SHP77 treated with DMSO at 0.1 percent for 48 hours (cell line): Measurements from ENCODE around the gene LAMA2.

ENCODE experiments used
- DNase-seq: peaks from one replicate; lab custom pipeline; 2025; lab: John Stamatoyannopoulos, UW

The LAMA2 gene

DNA sequence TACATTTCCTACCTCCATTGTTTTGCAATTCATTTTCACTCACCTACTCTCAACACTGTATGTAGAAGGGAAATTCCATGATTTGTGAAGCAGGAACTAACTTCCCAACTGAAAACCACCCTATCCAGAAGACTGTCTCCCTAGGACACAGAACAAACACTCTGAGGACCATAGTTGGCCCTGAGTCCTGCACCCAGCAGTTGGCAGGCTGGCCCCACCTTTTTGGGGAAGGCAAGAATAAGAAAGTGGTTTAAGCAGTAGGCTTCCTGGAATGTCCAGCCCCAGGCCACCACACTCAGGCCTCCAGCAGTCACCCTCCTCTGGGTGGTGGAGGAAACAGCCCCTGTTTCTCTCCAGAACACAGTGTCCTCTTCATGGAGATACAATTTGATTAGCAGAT, 568.2 kb downstream of the LAMA2 start:
- no peak for DNase-seq

GRCh38 chr6:129453073-129453472, 570.1 kb downstream of the LAMA2 start:
- no peak for DNase-seq

- DNase-seq: no peak
Measured at GRCh38 chr6:129454488-129454887, 571.5 kb downstream of the LAMA2 start.

- no peak for DNase-seq
Measured at GRCh38 chr6:129455126-129455769, 572.3 kb downstream of the LAMA2 start.

- no peak for DNase-seq
Measured at GRCh38 chr6:129460221-129460620, 577.3 kb downstream of the LAMA2 start.

DNA sequence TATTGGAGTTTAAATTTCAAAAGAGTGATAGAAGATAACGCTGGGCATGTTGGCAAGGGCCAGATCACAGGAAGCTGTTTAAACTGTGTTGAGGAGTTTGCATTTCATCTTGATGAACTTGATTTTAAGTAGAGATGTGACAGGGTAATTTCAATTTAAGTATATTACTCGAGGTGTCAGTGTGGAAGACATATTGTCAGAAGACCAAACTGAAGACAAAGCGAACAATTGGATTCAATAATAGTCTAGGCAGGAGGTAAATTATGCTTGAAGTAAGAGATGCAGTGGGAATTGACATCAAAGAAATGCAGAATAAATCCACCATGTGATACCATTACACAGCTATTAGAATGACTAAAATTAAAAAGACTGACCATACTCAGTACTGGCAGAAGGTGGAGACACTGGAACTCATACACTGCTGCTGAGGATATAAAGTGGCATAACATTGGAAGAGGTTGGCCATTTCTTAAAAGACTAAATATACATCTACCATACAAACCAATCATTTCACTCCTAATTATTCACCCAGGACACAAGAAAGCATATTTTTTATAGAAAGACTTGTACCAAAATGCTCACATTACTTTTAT, 586.2 kb downstream of the LAMA2 start:
- DNase-seq: no peak

DNA sequence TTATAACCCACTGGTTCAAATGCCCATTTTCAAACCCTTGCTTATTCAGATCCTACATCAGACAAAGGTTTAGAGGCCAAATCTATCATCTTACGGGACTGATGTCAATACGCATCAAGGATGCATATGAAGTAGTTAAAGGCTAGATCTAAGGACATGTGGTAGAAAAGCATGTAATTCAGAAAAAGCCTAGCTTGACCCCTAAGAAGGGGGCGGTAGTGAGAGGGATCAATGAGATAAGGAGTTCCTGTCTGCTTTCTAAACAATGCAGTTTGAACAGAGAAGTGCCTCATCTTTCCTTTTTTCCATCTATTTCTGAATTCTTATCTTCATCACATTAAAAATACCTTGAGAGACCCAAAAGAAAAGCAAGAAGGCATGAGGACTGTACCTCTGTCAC, 589.3 kb downstream of the LAMA2 start:
- no peak for DNase-seq

- no peak for DNase-seq
Measured at GRCh38 chr6:129473546-129473945, 590.6 kb downstream of the LAMA2 start.

DNA sequence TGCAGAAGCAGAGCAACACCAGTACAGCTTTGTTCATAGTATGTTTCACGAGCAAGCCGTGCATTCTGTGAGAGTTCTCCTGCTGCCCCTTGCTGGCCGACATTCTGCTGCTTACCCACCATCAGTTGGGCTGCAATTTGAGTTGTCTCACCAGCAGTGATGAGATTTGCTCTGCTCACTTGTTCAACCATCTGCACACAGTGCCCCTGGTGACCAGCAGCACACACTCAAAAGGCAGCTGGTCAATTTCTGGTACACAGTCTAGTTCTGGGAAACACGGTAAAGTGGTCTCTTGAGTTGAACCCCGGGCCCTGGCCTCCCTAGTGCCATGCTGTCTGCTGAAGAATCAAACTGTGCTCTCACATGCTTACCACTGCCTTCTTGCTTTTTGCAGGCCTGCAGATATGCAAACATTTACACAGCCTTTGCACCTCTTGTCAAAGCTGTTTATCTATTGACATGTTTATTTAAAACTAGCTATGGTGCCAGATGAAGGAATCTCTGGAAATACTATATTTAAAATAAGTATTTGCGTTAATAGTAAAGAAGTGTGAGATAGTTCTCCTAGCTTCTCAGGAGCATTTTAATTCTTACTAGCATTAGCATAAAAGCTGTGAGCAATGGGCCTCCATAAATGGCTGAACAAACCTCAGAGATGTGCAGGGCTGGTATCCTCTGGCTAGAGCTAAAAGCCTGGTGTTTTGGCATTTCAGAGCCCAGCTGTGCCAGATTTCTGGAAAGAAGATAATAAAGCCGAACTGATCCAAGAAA, 592.7 kb downstream of the LAMA2 start:
- DNase-seq: peak; percentile 61

DNA sequence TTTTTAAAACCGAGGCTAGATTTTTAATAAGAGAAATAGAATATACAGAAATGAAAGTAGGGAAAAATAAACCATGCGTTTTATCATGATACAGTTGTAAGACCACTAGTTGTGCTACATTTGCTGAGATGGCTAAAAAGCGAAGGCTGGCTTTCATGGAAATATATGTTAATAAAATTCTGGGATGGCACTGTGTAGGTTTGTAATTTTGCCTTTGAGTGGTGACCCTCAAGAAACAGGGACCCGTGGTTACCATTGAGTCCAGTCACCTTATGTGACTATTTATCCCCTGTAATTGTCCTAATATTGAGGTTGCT, 593.3 kb downstream of the LAMA2 start:
- no peak for DNase-seq

- no peak for DNase-seq
Measured at GRCh38 chr6:129476810-129477209, 593.9 kb downstream of the LAMA2 start.

- DNase-seq: no peak
Measured at GRCh38 chr6:129478379-129478778, 595.4 kb downstream of the LAMA2 start.

GRCh38 chr6:129481706-129482105, 598.8 kb downstream of the LAMA2 start:
- no peak for DNase-seq

DNA sequence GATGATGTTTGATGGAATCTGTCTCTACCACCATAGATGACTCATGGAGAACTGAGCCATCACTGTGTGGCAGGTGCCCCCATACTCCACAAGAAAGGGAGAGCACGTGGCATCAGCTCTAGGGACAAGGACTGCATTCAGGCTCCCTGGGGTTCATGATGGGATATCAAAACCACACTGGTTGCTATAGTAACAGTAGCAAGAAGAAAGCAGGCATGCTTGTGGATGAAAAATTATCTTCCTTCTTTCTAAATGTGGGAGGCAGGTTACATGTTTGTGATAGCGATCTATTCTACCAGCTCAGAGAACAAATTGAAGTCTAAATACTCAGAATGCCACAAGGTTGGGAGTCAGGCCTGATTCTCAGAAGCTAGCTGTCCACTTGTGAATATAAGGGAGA, 602.8 kb downstream of the LAMA2 start:
- no peak for DNase-seq

DNA sequence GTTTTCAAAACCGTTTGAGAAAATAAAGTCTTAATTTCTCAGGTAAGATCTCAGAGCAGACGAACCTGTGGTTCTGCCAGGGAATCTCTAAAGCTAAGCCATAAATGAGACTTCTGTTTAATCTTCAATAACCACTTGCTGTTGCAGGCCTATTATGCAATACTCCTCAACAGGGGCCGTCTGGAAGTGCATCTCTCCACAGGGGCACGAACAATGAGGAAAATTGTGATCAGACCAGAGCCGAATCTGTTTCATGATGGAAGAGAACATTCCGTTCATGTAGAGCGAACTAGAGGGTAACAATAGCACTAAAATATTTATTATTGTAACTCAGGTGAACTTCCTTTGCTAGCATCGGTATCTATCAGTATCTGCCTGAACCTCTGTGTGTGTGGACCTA, 603.4 kb downstream of the LAMA2 start:
- DNase-seq: no peak

DNA sequence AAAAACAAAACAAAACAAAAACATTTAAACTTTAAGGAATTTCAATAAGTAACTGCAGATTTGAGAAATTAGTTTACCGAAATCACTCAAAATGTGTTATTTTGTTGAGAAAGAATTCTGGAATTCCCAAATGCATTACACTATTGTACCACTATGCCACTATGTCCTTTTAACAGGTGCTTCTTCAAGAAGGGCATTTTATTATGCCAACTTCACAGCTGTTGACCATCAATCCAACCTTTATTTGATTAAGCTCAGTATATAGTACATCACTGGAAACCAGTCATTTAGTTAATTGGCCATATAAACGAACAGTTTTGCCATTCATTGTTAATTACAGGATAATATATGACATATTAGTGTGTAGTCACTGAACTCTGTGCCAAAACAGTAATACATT, 605.4 kb downstream of the LAMA2 start:
- DNase-seq: no peak

GRCh38 chr6:129489215-129489765, 606.4 kb downstream of the LAMA2 start:
- no peak for DNase-seq

DNA sequence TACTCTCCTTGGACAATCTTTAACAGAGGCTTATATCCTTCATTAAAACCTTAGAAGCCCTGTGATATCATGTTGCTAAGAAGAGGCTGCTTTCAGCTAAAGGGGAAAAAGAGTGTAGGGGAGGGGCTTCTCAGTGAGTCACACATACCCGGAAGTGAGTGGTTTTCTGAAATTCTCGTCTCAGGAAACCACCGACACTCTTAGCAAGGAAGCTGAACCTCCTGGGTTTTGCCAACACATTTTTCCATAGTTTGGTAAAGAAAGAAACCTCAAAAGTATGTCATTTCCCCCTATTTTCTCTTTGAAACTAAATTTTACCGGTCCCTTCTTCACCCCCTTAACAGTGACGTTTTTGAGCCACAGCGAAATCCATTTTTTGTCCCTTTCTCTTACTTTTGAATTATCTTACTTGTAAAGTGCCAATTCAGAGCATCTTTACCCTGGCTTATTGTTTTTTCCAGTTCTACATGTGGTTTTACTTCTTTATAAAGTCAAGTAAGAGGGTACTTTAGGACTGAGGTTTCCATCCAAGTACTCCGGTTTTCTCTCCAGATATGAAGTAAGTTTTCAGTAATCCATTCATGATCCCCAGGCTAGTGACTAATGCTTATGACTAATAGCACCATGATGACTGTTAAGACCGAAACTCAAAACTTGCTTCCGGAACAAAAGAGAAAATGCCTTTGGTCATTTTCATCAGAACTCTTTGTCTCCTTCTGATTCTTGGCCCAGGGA, 607.8 kb downstream of the LAMA2 start:
- no peak for DNase-seq

DNA sequence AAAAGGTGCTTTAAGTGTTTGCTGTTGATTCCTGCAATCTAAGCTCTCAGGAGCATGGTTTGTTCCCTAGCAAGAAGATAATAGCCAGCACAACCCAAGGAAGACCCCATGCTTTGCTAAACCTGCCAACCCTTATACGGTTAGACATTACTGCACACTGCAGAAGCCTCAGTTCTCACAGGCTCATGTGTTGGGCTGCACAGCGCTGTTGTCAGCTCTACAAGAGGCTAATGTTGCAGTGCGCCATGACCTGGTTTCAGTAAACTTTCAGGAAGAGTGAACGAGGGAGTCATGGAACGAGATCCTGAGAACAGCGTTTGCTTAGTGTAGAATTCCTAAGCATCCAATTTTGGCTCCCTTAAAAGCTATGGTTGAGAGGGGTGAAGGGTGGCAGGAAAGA, 608.5 kb downstream of the LAMA2 start:
- DNase-seq: no peak

DNA sequence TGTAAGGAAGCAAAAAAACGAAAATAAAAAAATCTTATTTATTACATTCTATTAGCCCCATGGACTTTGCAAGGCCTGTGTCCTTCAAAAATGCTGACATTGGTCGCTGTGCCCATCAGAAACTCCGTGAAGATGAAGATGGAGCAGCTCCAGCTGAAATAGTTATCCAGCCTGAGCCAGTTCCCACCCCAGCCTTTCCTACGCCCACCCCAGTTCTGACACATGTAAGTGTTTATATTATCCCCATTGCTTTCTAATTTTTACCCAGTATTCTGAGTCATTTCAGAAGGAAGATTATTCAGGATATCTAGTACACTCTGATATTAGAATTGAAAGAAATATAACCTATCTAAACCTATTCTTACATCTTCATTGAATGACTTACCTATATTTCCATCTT, 609.3 kb downstream of the LAMA2 start:
- no peak for DNase-seq

GRCh38 chr6:129493354-129493902, 610.5 kb downstream of the LAMA2 start:
- no peak for DNase-seq

DNA sequence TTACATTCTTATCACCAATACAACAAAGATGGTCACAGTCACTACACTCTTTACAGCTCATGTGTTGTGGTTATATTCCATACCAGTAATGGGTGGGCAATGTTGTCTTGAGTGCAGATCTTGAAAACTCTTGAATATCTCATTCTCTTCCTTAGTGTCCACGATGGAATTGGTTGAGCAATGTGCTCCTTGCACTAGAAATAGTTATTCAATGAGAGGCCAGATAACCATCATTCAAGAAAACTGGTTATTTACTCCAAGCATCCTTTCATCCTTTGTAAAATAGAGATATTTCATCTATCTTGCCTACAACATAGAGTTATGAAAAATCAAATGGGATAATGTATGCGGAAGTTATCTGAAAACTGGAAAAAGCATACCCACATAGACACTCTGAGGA, 611.2 kb downstream of the LAMA2 start:
- DNase-seq: no peak
